ENCODE data around the gene MLF2.

MLF2 gene

GRCh38 chr12:6752921-6753771 lies at the start of gene MLF2:
MLF2 (minus strand) TSS chr12:6753141; CDS start chr12:6752334, 807 bp downstream.
- Mint-ChIP-seq H3K4me1 (peaks cover 57% of the 10 kb centered on the region), H3K27me3 (ENCODE audit: low read depth, poor library complexity) (peaks cover 11% of the 10 kb centered on the region), H3K27ac (peak within 1 kb of the TSS; percentile 99), H3K9me3 (no peaks in the 10 kb centered on the region), H3K36me3 (ENCODE audit: low read depth) (peaks cover 27% of the 10 kb centered on the region), H3K4me3 (peak within 1 kb of the TSS; percentile 96)
- no peak for TF ChIP-seq CTCF (IDR thresholded peaks at IDR 0.05)
- peak; percentile 99 for DNase-seq

GRCh38 chr12:6799147-6799546 lies 46.2 kb upstream of the MLF2 start:
- no peak for TF ChIP-seq CTCF (IDR thresholded peaks at IDR 0.05)
- H3K4me1 Mint-ChIP-seq, result peaks cover 33% of the 10 kb centered on the region
- H3K9me3 Mint-ChIP-seq, result peaks cover 2% of the 10 kb centered on the region
- H3K36me3 Mint-ChIP-seq (ENCODE audit: low read depth), result peaks cover 3% of the 10 kb centered on the region
- H3K4me3 Mint-ChIP-seq, result no peak overlapping the region
- H3K27ac Mint-ChIP-seq, result peak overlapping the region; percentile 85
- no peak for DNase-seq
- peaks cover 9% of the 10 kb centered on the region for H3K27me3 Mint-ChIP-seq (ENCODE audit: low read depth, poor library complexity)

GRCh38 chr12:6796576-6796975 lies 43.6 kb upstream of the MLF2 start:
- Mint-ChIP-seq H3K4me1 (peaks cover 56% of the 10 kb centered on the region), H3K36me3 (ENCODE audit: low read depth) (no peaks in the 10 kb centered on the region), H3K27me3 (ENCODE audit: low read depth, poor library complexity) (peaks cover 3% of the 10 kb centered on the region), H3K9me3 (no peaks in the 10 kb centered on the region), H3K27ac (no peak overlapping the region), H3K4me3 (no peak overlapping the region)
- TF ChIP-seq CTCF (IDR thresholded peaks at IDR 0.05), result no peak
- no peak for DNase-seq

- no peak overlapping the region for H3K4me3 Mint-ChIP-seq
- DNase-seq, result no peak
- H3K9me3 Mint-ChIP-seq, result no peaks in the 10 kb centered on the region
- peaks cover 3% of the 10 kb centered on the region for H3K27me3 Mint-ChIP-seq (ENCODE audit: low read depth, poor library complexity)
- TF ChIP-seq CTCF (IDR thresholded peaks at IDR 0.05), result no peak
- H3K4me1 Mint-ChIP-seq, result peaks cover 56% of the 10 kb centered on the region
- no peaks in the 10 kb centered on the region for H3K36me3 Mint-ChIP-seq (ENCODE audit: low read depth)
- H3K27ac Mint-ChIP-seq, result no peak overlapping the region
These were observed 42.1 kb upstream of the MLF2 start for GRCh38 chr12:6795088-6795487.

- H3K4me1 Mint-ChIP-seq, result peaks cover 52% of the 10 kb centered on the region
These were observed 39.7 kb upstream of the MLF2 start for GRCh38 chr12:6792522-6793201.

More at GRCh38 chr12:6792522-6793201, 39.7 kb upstream of the MLF2 start:
- Mint-ChIP-seq H3K27ac (peak overlapping the region; percentile 90), H3K4me3 (peak overlapping the region; percentile 28), H3K36me3 (ENCODE audit: low read depth) (no peaks in the 10 kb centered on the region), H3K9me3 (no peaks in the 10 kb centered on the region), H3K27me3 (ENCODE audit: low read depth, poor library complexity) (peaks cover 3% of the 10 kb centered on the region)
- peak; percentile 36 for DNase-seq
- no peak for TF ChIP-seq CTCF (IDR thresholded peaks at IDR 0.05)
